Stimulated activated memory B cell treated with anti-CD40 and anti-IgM and Interleukin-4, amounts not matched to agents 10 μg/mL and 1 μg/mL and 100 μg/mL, for 72 hours (primary cell): ENCODE data around the gene PLA2G6.
A peak's percentile ranks its signal among the peaks of the same experiment; 100 is the strongest.
"Not testable (repeated sequence)": the region's sequence is repeated elsewhere in the genome, so short reads cannot be mapped to it uniquely, and the experiment has no call there.

ENCODE experiments used
- ATAC-seq: fragments of 150-1000 bp; cut with Tn5 transposase; 2 replicates; pipeline ENCODE4 v1.10.0; 2021
- H3K27ac Mint-ChIP-seq: one replicate; pipeline ENCODE4 v1.8.0; 2022; ENCODE audit warnings: mild to moderate bottlenecking, mixed read lengths
- H3K27me3 Mint-ChIP-seq: one replicate; pipeline ENCODE4 v1.8.0; 2022; ENCODE audit warnings: mixed read lengths
- H3K36me3 Mint-ChIP-seq: one replicate; pipeline ENCODE4 v1.8.0; 2022; ENCODE audit warnings: mixed read lengths
- H3K4me1 Mint-ChIP-seq: one replicate; pipeline ENCODE4 v1.8.0; 2022; ENCODE audit warnings: mixed read lengths
- H3K4me3 Mint-ChIP-seq: one replicate; pipeline ENCODE4 v1.8.0; 2022; ENCODE audit warnings: mild to moderate bottlenecking, moderate library complexity, mixed read lengths
- H3K9me3 Mint-ChIP-seq: one replicate; pipeline ENCODE4 v1.8.0; 2022; ENCODE audit warnings: mixed read lengths

PLA2G6 gene

DNA sequence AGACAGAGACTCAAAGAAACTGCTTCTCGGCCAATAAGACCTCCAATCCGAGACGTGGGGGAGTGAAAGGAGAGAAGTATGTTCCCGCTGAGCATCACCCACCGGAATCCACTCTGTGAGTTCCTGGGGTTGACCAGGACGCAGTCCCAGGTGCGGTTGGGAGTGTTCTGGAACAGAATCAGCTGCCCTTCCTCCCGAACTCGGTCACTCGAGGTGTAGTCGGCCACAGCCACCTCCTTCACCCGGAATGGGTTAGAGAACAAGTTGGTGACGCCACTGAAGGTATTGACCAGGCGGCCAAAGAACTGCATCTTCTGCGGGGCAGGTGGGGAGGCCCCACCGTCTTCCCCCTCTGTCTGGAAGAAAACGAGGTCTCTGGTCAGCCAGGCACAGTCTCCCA is 12.5 kb downstream of the PLA2G6 start:
- Mint-ChIP-seq H3K27me3 (no peaks in the 10 kb centered on the region), H3K4me1 (peaks cover 10% of the 10 kb centered on the region), H3K9me3 (no peaks in the 10 kb centered on the region), H3K27ac (no peak overlapping the region), H3K4me3 (no peak overlapping the region), H3K36me3 (peaks cover 38% of the 10 kb centered on the region)
- ATAC-seq = no peak

DNA sequence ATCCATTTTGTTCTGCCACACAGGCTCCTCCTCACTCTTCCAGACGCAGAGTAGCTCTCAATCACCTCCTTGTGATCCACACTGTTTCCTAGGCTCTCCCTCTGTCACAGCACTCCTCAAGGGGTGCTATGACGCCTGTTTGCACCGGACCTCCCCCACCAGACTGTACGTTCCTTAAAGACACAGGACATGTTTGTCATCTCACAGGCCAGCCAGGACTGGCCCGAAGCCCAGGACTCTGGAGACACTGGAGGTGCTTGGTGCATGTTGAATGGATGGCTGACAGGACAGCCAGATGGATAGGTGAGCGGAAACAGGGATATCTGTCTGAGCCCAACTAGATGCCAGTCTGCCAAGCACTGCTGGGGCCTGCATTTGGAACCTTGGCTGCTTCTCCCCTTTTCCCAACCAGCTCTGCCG is 13.6 kb downstream of the PLA2G6 start:
- no peak for ATAC-seq
- peaks cover 38% of the 10 kb centered on the region for H3K36me3 Mint-ChIP-seq

GRCh38 chr22:38165922-38166593 is 15.6 kb downstream of the PLA2G6 start:
- no peaks in the 10 kb centered on the region for H3K9me3 Mint-ChIP-seq
- no peaks in the 10 kb centered on the region for H3K27me3 Mint-ChIP-seq
- ATAC-seq = no peak
- peaks cover 26% of the 10 kb centered on the region for H3K4me1 Mint-ChIP-seq
- H3K27ac Mint-ChIP-seq = no peak overlapping the region
- H3K36me3 Mint-ChIP-seq = peaks cover 33% of the 10 kb centered on the region
- no peak overlapping the region for H3K4me3 Mint-ChIP-seq

More for the DNA sequence above, 13.6 kb downstream of the PLA2G6 start:
- H3K27me3 Mint-ChIP-seq = no peaks in the 10 kb centered on the region
- H3K27ac Mint-ChIP-seq = no peak overlapping the region
- peaks cover 13% of the 10 kb centered on the region for H3K4me1 Mint-ChIP-seq
- no peaks in the 10 kb centered on the region for H3K9me3 Mint-ChIP-seq
- H3K4me3 Mint-ChIP-seq = no peak overlapping the region

DNA sequence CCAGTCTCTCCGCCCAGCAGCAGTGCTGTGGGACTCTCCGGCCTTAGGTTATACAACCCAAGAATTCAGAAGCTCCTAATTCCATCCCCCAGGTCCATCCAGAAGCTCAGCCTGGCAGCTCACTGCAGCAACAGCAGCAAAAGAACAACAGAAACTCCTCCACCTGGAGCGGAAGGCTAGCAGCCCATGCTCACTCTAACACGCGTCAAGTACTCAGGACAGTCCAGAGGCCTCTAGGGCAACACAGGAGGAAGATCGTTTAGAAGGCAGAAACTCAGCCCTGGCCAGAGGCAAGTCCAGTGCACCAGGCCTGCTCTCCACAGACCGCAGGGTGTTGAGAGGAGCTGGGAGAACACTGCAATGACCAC is 17.1 kb downstream of the PLA2G6 start:
- peaks cover 27% of the 10 kb centered on the region for H3K36me3 Mint-ChIP-seq
- ATAC-seq = no peak
- peak overlapping the region; percentile 17 for H3K27ac Mint-ChIP-seq
- H3K27me3 Mint-ChIP-seq = no peaks in the 10 kb centered on the region
- H3K4me3 Mint-ChIP-seq = no peak overlapping the region
- peaks cover 29% of the 10 kb centered on the region for H3K4me1 Mint-ChIP-seq
- no peaks in the 10 kb centered on the region for H3K9me3 Mint-ChIP-seq

- Mint-ChIP-seq H3K9me3 (no peaks in the 10 kb centered on the region), H3K4me1 (peaks cover 33% of the 10 kb centered on the region), H3K27me3 (no peaks in the 10 kb centered on the region), H3K27ac (peak overlapping the region; percentile 92), H3K4me3 (no peak overlapping the region), H3K36me3 (peaks cover 26% of the 10 kb centered on the region)
- ATAC-seq = no peak
Measured at GRCh38 chr22:38163844-38164550, 17.6 kb downstream of the PLA2G6 start.

DNA sequence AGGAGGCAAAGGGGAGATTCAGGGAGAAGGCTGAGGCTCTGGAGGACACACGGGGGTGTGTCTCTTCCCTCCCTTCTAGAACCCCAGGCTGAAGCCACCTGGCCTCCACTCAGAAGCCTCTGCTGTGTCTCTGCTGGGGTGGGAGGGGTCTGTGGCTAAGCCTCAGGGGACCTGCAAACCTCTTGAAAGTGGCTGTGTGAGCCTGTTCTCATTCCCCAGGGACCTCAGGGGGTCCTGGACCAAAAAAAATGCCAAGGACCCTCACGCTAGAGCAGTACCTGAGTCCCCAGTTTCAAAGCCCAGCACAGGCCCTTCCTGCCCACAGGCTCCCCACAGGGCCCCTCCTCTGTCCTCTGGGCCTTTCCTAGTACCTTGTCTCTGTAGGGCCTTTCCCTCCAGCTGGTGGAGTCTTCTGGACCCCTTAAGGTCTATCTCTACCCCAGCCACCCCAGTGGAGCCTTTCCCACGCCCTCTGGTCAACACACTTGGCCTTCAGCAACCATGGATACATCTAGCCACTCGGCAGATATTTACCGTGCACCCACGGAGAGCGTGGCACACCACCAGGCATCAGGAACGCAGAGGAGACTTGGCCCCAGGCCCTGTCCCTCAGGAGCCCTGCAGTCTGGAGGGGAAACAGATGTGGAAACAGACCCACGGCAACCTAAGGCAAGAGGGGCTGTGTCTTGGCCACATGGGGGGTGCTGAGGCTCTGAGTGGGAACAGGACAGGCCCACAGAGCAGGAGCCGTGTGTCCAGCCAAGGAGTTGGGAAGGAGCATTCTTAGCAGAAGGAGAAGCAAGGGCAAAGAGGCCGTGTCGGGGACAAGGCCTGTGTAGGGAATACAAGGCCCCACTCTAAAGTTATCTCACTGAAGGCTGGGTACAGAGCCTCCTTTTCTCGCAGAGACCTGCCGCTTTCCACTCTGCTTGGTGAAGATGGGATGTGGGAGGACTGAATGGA is 18.5 kb downstream of the PLA2G6 start:
- Mint-ChIP-seq H3K36me3 (peaks cover 19% of the 10 kb centered on the region), H3K9me3 (no peaks in the 10 kb centered on the region), H3K27ac (peak overlapping the region; percentile 92), H3K27me3 (no peaks in the 10 kb centered on the region), H3K4me3 (peak overlapping the region; percentile 0), H3K4me1 (peaks cover 33% of the 10 kb centered on the region)
- peak; percentile 69 for ATAC-seq

- Mint-ChIP-seq H3K9me3 (peaks cover 3% of the 10 kb centered on the region), H3K4me3 (no peak overlapping the region), H3K36me3 (peaks cover 24% of the 10 kb centered on the region), H3K27ac (no peak overlapping the region), H3K27me3 (no peaks in the 10 kb centered on the region), H3K4me1 (peaks cover 19% of the 10 kb centered on the region)
- ATAC-seq = no peak
Measured at GRCh38 chr22:38155703-38156102, 25.9 kb downstream of the PLA2G6 start.

- H3K4me3 Mint-ChIP-seq, H3K27me3 Mint-ChIP-seq, ATAC-seq, H3K9me3 Mint-ChIP-seq, H3K27ac Mint-ChIP-seq: not testable (repeated sequence)
- Mint-ChIP-seq H3K36me3 (peaks cover 24% of the 10 kb centered on the region), H3K4me1 (peaks cover 22% of the 10 kb centered on the region)
Measured at GRCh38 chr22:38154563-38154915, 27.1 kb downstream of the PLA2G6 start.

DNA sequence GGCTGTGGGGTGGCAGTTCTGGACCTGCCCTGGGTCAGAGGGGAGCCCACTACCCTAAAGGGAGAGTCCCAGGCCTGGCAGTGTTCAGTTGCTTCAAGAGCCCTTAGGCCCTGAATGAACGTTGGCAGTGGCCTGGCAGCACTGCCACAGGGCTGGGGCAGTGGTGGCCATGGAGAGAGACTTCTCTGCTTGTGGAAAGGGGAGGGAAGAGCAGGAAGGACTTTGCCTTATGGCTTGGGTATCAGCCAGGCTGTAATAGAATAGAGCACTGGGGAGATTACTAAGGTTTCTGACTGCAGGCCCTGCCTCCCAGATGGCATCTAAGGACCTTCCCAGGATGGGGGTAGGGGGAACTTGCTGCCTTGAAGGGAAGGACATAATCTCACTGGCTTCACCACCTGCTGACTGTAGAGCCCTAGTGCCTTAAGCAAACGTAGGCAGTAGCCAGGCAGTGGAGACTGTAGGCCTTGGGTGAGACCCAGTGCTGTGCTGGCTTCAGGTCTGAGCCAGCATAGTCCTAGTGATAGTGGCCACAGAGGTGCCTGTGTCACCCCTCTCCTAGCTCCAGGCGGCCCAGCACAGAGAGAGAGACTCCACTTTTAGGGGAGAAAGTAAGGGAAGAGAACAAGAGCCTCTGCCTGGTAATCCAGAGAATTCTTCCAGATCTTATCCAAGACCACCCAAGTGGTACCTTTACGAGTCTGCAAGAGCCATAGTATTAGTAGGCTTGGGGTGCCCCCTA is 27.6 kb downstream of the PLA2G6 start:
- Mint-ChIP-seq H3K4me3 (no peak overlapping the region), H3K27ac (no peak overlapping the region), H3K36me3 (peaks cover 27% of the 10 kb centered on the region), H3K9me3 (peaks cover 3% of the 10 kb centered on the region), H3K4me1 (peaks cover 19% of the 10 kb centered on the region), H3K27me3 (no peaks in the 10 kb centered on the region)
- ATAC-seq = no peak

GRCh38 chr22:38151126-38151500 is 30.5 kb downstream of the PLA2G6 start:
- no peak overlapping the region for H3K4me3 Mint-ChIP-seq
- peaks cover 30% of the 10 kb centered on the region for H3K4me1 Mint-ChIP-seq
- H3K9me3 Mint-ChIP-seq = peaks cover 3% of the 10 kb centered on the region
- peaks cover 37% of the 10 kb centered on the region for H3K36me3 Mint-ChIP-seq
- no peak for ATAC-seq
- H3K27ac Mint-ChIP-seq = no peak overlapping the region
- no peaks in the 10 kb centered on the region for H3K27me3 Mint-ChIP-seq

DNA sequence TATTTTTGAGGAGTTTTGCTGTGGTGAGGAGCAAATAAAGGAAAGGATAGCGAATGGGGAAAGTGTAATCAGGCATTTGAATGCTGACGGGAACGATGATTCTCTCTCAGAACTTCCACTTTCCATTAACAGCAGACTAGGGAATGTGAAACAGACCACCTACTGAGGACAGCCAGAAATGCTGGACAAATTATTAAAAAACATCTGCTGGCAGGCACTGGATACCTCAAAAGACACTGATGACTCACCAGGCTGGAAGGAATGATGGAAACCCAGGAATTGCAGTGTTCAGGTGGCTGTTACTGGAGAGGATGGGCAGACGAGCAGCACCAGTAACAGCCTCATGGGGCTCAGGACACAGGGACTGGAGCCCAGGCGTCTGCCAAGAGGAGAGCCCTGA is 33.4 kb downstream of the PLA2G6 start:
- Mint-ChIP-seq H3K4me1 (peaks cover 27% of the 10 kb centered on the region), H3K27me3 (no peaks in the 10 kb centered on the region), H3K9me3 (no peaks in the 10 kb centered on the region), H3K4me3 (no peak overlapping the region), H3K27ac (no peak overlapping the region), H3K36me3 (peaks cover 25% of the 10 kb centered on the region)
- ATAC-seq = no peak

GRCh38 chr22:38146166-38146565 is 35.5 kb downstream of the PLA2G6 start:
- not testable (repeated sequence) for H3K4me3 Mint-ChIP-seq, H3K27ac Mint-ChIP-seq, ATAC-seq, H3K9me3 Mint-ChIP-seq, H3K27me3 Mint-ChIP-seq
- peaks cover 30% of the 10 kb centered on the region for H3K36me3 Mint-ChIP-seq
- H3K4me1 Mint-ChIP-seq = peaks cover 26% of the 10 kb centered on the region

DNA sequence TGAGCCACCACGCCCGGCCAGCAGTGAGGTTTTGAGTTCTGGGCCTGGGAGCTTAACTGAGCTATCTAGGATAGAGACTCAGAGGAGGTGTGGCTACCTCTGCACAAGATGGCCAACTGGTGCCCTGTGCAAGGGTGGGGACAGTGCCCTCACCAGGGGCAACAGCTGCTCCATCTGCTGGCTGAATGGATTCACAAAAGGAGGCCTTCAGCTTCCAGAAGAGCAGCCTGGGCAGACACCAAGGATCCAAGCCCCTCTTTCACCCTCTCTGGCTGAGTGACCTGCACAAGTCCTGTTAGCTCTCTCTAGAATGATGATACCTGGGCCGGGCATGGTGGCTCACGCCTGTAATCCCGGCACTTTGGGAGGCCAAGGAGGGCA is 37.6 kb downstream of the PLA2G6 start:
- ATAC-seq = no peak
- Mint-ChIP-seq H3K36me3 (peaks cover 38% of the 10 kb centered on the region), H3K27me3 (no peaks in the 10 kb centered on the region), H3K27ac (no peak overlapping the region), H3K4me1 (peaks cover 15% of the 10 kb centered on the region), H3K4me3 (no peak overlapping the region), H3K9me3 (no peaks in the 10 kb centered on the region)

DNA sequence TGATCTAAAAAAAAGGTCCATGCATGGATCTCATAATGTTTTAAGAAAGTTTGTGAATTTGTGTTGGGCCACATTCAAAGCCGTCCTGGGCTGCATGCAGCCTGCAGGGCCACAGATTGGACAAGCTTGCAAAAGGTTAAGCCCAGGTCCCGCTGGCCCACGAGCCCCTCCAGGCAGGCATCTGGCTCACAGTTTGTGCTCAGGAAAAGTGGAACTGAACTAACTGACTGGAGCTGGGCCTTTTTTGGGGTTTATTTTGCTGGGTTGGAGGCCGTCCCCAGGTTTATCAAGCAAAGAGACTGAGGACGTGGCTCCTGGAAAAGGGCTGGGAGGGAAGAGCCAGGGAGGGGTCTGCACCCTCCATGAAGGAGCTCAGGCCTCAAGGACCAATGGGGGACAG is 39.0 kb downstream of the PLA2G6 start:
- no peaks in the 10 kb centered on the region for H3K9me3 Mint-ChIP-seq
- no peak overlapping the region for H3K4me3 Mint-ChIP-seq
- ATAC-seq = no peak
- peaks cover 7% of the 10 kb centered on the region for H3K4me1 Mint-ChIP-seq
- H3K36me3 Mint-ChIP-seq = peaks cover 43% of the 10 kb centered on the region
- no peaks in the 10 kb centered on the region for H3K27me3 Mint-ChIP-seq
- H3K27ac Mint-ChIP-seq = no peak overlapping the region
